MCF 10A (cell line): ENCODE measurements around the gene CACNA1B. TPM values are rescaled to one million over a fixed set of nuclear protein-coding genes. Genes with fewer than 3 reads are reported as not detected.

Experiments used
- BruUV-seq: library from RNA; stranded (reverse); fragments of 400-500 nt; replicated peaks from 2 replicates; lab custom pipeline; 2021; lab: Mats Ljungman, UMichigan
- CTCF ChIA-PET: fragments of 300-600 bp; sonication (Branson Sonifier 250); formaldehyde crosslinking; extraction: SDS; loops from one replicate; lab custom pipeline; 2021; ENCODE audit warnings: antibody characterized with exemption, inconsistent platforms; lab: Yijun Ruan, JAX
- POLR2A ChIA-PET: fragments of 300-600, 350-650 bp; sonication (Branson Sonifier 250); formaldehyde crosslinking; extraction: SDS; loops from one replicate; lab custom pipeline; 2020; ENCODE audit warnings: antibody characterized with exemption, inconsistent platforms; lab: Yijun Ruan, JAX
- DNase-seq: peaks from one replicate; pipeline ENCODE4 v3.0.0-alpha.2; 2018; ENCODE audit not compliant: unreplicated experiment
- H3K27ac Mint-ChIP-seq: one replicate; pipeline ENCODE4 v1.8.0; 2022; ENCODE audit warnings: mild to moderate bottlenecking, low read depth, mixed read lengths; ENCODE audit not compliant: unreplicated experiment
- H3K27me3 Mint-ChIP-seq: one replicate; pipeline ENCODE4 v1.8.0; 2022; ENCODE audit warnings: mixed read lengths; ENCODE audit not compliant: insufficient read depth, unreplicated experiment
- H3K36me3 Mint-ChIP-seq: one replicate; pipeline ENCODE4 v1.8.0; 2022; ENCODE audit warnings: mild to moderate bottlenecking, moderate library complexity, mixed read lengths; ENCODE audit not compliant: insufficient read depth, unreplicated experiment
- H3K4me1 Mint-ChIP-seq: one replicate; pipeline ENCODE4 v1.8.0; 2022; ENCODE audit warnings: mixed read lengths; ENCODE audit not compliant: insufficient read depth, unreplicated experiment
- H3K4me3 Mint-ChIP-seq: one replicate; pipeline ENCODE4 v1.8.0; 2022; ENCODE audit warnings: mild to moderate bottlenecking, moderate library complexity, mixed read lengths; ENCODE audit not compliant: unreplicated experiment
- H3K9me3 Mint-ChIP-seq: one replicate; pipeline ENCODE4 v1.8.0; 2022; ENCODE audit warnings: mixed read lengths; ENCODE audit not compliant: unreplicated experiment
- CTCF ChIP-seq: fragments of 200-600 bp; IDR thresholded peaks from one replicate; pipeline ENCODE4 v1.8.0; 2022; ENCODE audit warnings: antibody characterized with exemption, mild to moderate bottlenecking; ENCODE audit not compliant: unreplicated experiment
- intact Hi-C: fragments of 100-400 bp; cut with micrococcal nuclease; formaldehyde crosslinking; loops from 2 replicates; pipeline ENCODE4 v1.14.1; 2022
- total RNA-seq: library from RNA; stranded (reverse); gene quantifications from 2 replicates; pipeline ENCODE4 v1.2.3, GENCODE V29; 2022

The CACNA1B gene
- total RNA-seq, 1 experiment from 2014 or later = not detected

- Mint-ChIP-seq H3K27ac (no peak overlapping the region), H3K4me1 (no peaks in the 10 kb centered on the region), H3K4me3 (no peak overlapping the region), H3K9me3 (peaks cover 11% of the 10 kb centered on the region), H3K27me3 (peaks cover 20% of the 10 kb centered on the region), H3K36me3 (no peaks in the 10 kb centered on the region)
- intact Hi-C loops = no loop called here
- POLR2A ChIA-PET = no interaction called here
- no peak for TF ChIP-seq CTCF
- no TSS peak for BruUV-seq
- CTCF ChIA-PET = interaction anchor here (0.7 kb wide), 1 partner anchor 17 kb away, joined by 3 read pairs; no protein-coding TSS in a partner anchor
- DNase-seq = no peak
These were observed 108.1 kb downstream of the CACNA1B start for GRCh38 chr9:137985637-137986071.

DNA sequence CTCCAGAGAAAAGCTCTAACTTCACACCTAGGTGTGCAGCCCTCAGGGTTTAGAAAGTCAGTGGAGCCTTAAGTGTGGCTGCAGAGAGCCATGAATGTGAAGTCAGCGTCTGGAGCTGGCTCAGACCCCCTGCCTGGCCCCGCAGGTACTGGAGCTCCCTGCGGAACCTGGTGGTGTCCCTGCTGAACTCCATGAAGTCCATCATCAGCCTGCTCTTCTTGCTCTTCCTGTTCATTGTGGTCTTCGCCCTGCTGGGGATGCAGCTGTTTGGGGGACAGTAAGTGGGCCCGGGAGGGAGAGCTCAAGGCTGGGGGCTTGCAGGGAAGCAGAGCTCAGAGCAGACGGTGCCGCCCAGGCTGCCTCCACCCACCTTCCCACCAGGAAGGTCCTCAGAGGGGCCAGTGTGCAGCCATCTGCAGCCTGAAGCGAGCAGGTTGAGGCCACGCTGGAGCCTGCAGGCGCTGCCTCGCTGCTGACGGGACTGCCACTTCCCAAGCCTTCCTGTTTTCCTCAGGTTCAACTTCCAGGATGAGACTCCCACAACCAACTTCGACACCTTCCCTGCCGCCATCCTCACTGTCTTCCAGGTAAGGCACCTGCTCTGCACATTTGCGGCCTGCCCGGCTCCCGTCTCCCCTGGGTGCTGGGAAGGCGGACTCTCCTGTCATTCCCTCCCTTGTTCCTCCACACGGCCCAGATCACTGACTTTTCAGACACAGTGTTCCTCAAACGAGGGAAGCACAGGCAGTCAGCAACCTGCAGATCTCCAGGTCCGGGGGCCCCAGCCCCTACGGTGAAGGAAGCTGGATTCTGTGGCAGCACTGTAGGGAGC is 108.9 kb downstream of the CACNA1B start:
- no peak for DNase-seq
- no peak for TF ChIP-seq CTCF
- peaks cover 11% of the 10 kb centered on the region for H3K9me3 Mint-ChIP-seq
- no peaks in the 10 kb centered on the region for H3K36me3 Mint-ChIP-seq
- ChIA-PET POLR2A (no interaction called here), CTCF (no interaction called here)
- BruUV-seq = no TSS peak
- intact Hi-C loops = no loop called here
- H3K27me3 Mint-ChIP-seq = peaks cover 24% of the 10 kb centered on the region
- no peaks in the 10 kb centered on the region for H3K4me1 Mint-ChIP-seq
- no peak overlapping the region for H3K4me3 Mint-ChIP-seq
- H3K27ac Mint-ChIP-seq = no peak overlapping the region

DNA sequence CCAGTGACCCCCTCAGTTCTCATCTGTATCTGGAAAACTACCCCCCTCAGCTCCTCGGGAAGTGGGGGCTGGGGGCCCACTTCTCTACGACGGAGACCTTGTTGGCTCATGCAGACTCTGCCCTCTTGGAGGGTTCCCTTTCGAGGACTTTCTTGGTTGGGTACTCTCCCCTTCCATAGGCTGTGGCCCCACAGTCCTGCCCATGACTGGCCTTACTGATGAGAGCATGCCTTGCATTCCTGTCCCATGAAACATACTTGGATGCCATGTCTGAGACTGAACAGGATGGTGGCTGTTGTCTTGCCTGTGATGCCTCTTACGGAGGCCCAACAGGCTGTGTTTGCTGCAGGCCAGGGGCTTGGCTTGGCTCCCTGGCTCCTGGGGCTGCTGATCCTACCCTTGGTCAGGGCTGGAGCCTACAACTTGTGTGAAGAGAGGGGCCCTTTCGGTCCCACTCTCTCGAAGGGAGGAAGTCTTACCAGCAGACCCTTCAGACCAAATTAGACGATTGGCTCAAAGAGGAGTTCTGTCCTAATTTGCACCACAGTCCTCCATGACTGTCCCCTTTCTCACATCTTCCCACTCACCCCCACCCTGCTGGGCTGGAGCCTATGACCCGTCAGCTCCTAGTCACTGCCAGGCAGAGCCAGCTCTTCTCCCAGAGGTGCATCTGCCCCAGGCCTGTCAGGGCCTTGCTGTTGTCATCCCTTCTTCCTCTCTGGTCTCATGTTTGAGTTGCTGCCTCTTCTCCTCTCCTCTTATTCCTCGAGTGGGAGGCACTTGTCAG is 109.9 kb downstream of the CACNA1B start:
- intact Hi-C loops = no loop called here
- POLR2A ChIA-PET = no interaction called here
- Mint-ChIP-seq H3K9me3 (peaks cover 4% of the 10 kb centered on the region), H3K36me3 (no peaks in the 10 kb centered on the region), H3K27ac (no peak overlapping the region), H3K27me3 (peaks cover 25% of the 10 kb centered on the region), H3K4me1 (no peaks in the 10 kb centered on the region), H3K4me3 (no peak overlapping the region)
- CTCF ChIA-PET = no interaction called here
- no peak for TF ChIP-seq CTCF
- no TSS peak for BruUV-seq
- DNase-seq = no peak

DNA sequence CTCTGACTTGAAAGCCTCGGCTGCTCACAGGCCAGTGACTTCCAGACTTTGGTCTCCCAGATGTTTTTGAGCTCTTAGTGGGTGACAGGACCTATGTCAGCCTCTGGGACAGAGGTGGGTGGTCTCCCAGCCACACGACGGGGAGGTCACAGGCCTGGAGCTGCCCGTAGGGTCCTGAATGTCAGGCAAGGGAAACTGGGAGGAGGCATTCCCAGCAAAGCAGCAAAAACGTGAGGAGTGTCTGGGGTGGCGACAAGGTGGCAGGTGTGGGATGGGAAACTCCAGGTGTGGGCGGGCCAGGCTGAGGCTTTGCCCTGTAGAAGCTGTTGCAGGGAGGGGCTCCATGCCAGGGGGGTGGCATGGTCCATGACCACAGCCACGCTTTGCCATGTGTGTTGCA is 110.5 kb downstream of the CACNA1B start:
- ChIA-PET CTCF (no interaction called here), POLR2A (no interaction called here)
- intact Hi-C loops = no loop called here
- H3K4me1 Mint-ChIP-seq = no peaks in the 10 kb centered on the region
- H3K27me3 Mint-ChIP-seq = peaks cover 31% of the 10 kb centered on the region
- H3K36me3 Mint-ChIP-seq = no peaks in the 10 kb centered on the region
- no peak overlapping the region for H3K27ac Mint-ChIP-seq
- no peak overlapping the region for H3K4me3 Mint-ChIP-seq
- no TSS peak for BruUV-seq
- TF ChIP-seq CTCF = no peak
- DNase-seq = no peak
- peaks cover 4% of the 10 kb centered on the region for H3K9me3 Mint-ChIP-seq
